Trophoblast cell (in vitro differentiated cells and primary cell): ENCODE data around the gene ATG12.

Experiments used
- DNase-seq, 2 donors: peaks; one replicate each; pipeline ENCODE4 v3.0.0-alpha.2; 2016
- H2AFZ ChIP-seq: 2 replicates; pipeline ENCODE4 v1.6.1; 2013; ENCODE audit warnings: low read length, moderate library complexity, mild to moderate bottlenecking; ENCODE audit not compliant: insufficient read depth, poor library complexity
- H2AK5ac ChIP-seq: 2 replicates; pipeline ENCODE4 v1.6.1; 2013; ENCODE audit warnings: mild to moderate bottlenecking, low read length
- H2BK120ac ChIP-seq: 2 replicates; pipeline ENCODE4 v1.6.1; 2013; ENCODE audit warnings: low read length, mild to moderate bottlenecking, moderate library complexity; ENCODE audit not compliant: insufficient read depth, poor library complexity
- H2BK12ac ChIP-seq: 2 replicates; pipeline ENCODE4 v1.6.1; 2013; ENCODE audit warnings: mild to moderate bottlenecking, low read length, moderate library complexity
- H2BK5ac ChIP-seq: 2 replicates; pipeline ENCODE4 v1.6.1; 2013; ENCODE audit warnings: low read length, low read depth, moderate library complexity, mild to moderate bottlenecking; ENCODE audit not compliant: poor library complexity
- H3K14ac ChIP-seq: 2 replicates; pipeline ENCODE4 v1.6.1; 2013; ENCODE audit warnings: mild to moderate bottlenecking, low read length
- H3K18ac ChIP-seq: 2 replicates; pipeline ENCODE4 v1.6.1; 2013; ENCODE audit warnings: mild to moderate bottlenecking, low read length
- H3K23ac ChIP-seq: 2 replicates; pipeline ENCODE4 v1.6.1; 2013; ENCODE audit warnings: low read length
- H3K27ac ChIP-seq: 2 replicates; pipeline ENCODE4 v1.5.1; 2013; ENCODE audit warnings: low read depth, mild to moderate bottlenecking, inconsistent platforms, low read length, moderate library complexity
- H3K27me3 ChIP-seq: 2 replicates; pipeline ENCODE4 v1.6.1; 2013; ENCODE audit warnings: inconsistent platforms, mild to moderate bottlenecking, low read length, moderate library complexity; ENCODE audit not compliant: insufficient read depth
- H3K36me3 ChIP-seq, 2 experiments: 1 replicate in 1 of 2; 2 replicates in 1 of 2; pipeline ENCODE4 v1.6.1; 2013; ENCODE audit warnings: low read length in 2 of 2, mild to moderate bottlenecking in 2 of 2, moderate library complexity in 1 of 2; ENCODE audit not compliant: insufficient read depth in 2 of 2, control insufficient read depth in 1 of 2
- H3K4ac ChIP-seq: 2 replicates; pipeline ENCODE4 v1.6.1; 2013; ENCODE audit warnings: low read depth, mild to moderate bottlenecking, low read length, moderate library complexity
- H3K4me1 ChIP-seq, 2 experiments: 1 replicate in 1 of 2; 2 replicates in 1 of 2; pipeline ENCODE4 v1.6.1; 2013; ENCODE audit warnings: low read length in 2 of 2, mild to moderate bottlenecking in 2 of 2, moderate library complexity in 1 of 2; ENCODE audit not compliant: insufficient read depth in 2 of 2, control insufficient read depth in 1 of 2
- H3K4me2 ChIP-seq: 2 replicates; pipeline ENCODE4 v1.6.1; 2013; ENCODE audit warnings: inconsistent platforms, mild to moderate bottlenecking, low read length, moderate library complexity
- H3K4me3 ChIP-seq: 2 replicates; pipeline ENCODE4 v1.5.1; 2013; ENCODE audit warnings: mild to moderate bottlenecking, low read depth, low read length, inconsistent platforms
- H3K79me1 ChIP-seq: one replicate; pipeline ENCODE4 v1.6.1; 2013; ENCODE audit warnings: low read length
- H3K79me2 ChIP-seq: 2 replicates; pipeline ENCODE4 v1.6.1; 2013; ENCODE audit warnings: low read length, mild to moderate bottlenecking; ENCODE audit not compliant: control insufficient read depth, insufficient read depth, poor library complexity
- H3K9ac ChIP-seq: 2 replicates; pipeline ENCODE4 v1.6.1; 2013; ENCODE audit warnings: mild to moderate bottlenecking, low read length
- H3K9me3 ChIP-seq: 2 replicates; pipeline ENCODE4 v1.6.1; 2013; ENCODE audit warnings: low read depth, mild to moderate bottlenecking, control low read depth, inconsistent platforms, low read length; ENCODE audit not compliant: insufficient read depth
- H4K12ac ChIP-seq: 2 replicates; pipeline ENCODE4 v1.6.1; 2013; ENCODE audit warnings: low read depth, mild to moderate bottlenecking, low read length, moderate library complexity
- H4K8ac ChIP-seq: 2 replicates; pipeline ENCODE4 v1.6.1; 2013; ENCODE audit warnings: low read depth, mild to moderate bottlenecking, low read length, moderate library complexity
- H4K91ac ChIP-seq: one replicate; pipeline ENCODE4 v1.6.1; 2013; ENCODE audit warnings: low read depth, mild to moderate bottlenecking, low read length, moderate library complexity
- WGBS: extraction: QIAGEN DNeasy Blood & Tissue Kit; methylation state at CpG from one replicate; pipeline ENCODE4 v1.1.7; 2013; ENCODE audit warnings: missing lambda C conversion rate; ENCODE audit not compliant: insufficient read length, insufficient coverage; ENCODE audit errors: extremely low coverage; 5-methylcytosine and 5-hydroxymethylcytosine counted together

Gene ATG12

DNA sequence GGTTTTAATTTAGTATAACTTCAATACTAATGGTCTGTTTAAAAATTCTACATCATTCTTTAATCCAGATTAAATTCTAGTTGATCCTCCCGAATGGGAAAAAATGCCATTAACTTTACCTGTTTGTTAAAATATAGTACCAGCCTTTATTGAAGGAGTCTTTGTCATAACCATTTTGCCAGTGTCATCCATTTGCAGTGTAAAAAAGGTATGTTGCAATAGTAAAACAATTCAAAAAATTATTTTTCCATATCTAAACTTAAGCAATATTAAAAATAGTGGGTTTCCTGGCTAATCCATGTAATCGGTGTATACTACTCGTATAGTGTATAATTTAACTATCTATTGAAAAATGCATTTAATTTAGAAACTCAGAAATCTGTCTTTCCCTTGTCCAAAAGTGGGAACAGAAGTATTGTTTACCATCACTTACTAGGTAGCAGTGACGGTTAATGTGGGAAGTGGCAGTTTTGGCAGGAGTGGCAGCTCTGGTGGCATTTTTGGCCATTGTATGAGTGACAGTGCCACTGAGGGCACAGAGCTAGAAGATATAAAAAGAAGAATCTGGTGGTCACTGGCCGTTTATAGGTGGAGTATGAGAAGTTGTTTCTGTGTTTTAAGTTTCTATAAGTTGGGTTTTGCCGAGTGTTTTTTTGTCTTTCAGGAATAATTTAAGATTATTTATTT lies 2.2 kb upstream of the ATG12 start:
- H3K18ac ChIP-seq, result no peak overlapping the region
- H2BK120ac ChIP-seq, result no peak overlapping the region
- H3K4me2 ChIP-seq, result no peak overlapping the region
- no peak overlapping the region for H2BK5ac ChIP-seq
- no peak overlapping the region for H3K4me3 ChIP-seq
- H4K8ac ChIP-seq, result no peak overlapping the region
- H3K79me1 ChIP-seq, result peaks cover 11% of the 10 kb centered on the region
- no peak overlapping the region for H3K27ac ChIP-seq
- H2BK12ac ChIP-seq, result no peak overlapping the region
- no peaks in the 10 kb centered on the region for H3K9me3 ChIP-seq
- H3K27me3 ChIP-seq, result no peaks in the 10 kb centered on the region
- H3K23ac ChIP-seq, result no peak overlapping the region
- H2AK5ac ChIP-seq, result no peak overlapping the region
- no peak overlapping the region for H3K4ac ChIP-seq
- no peak overlapping the region for H2AFZ ChIP-seq
- H3K79me2 ChIP-seq, result peaks cover 9% of the 10 kb centered on the region
- H4K12ac ChIP-seq, result no peak overlapping the region
- H3K4me1 ChIP-seq, result peaks cover 4 to 7% of the 10 kb centered on the region in 2 experiments
- no peak overlapping the region for H3K14ac ChIP-seq
- WGBS, result no CpG with 5 or more reads among the region's 6 CpGs
- no peak overlapping the region for H4K91ac ChIP-seq
- peak in 1 of 2 donors; percentile 25 for DNase-seq
- H3K9ac ChIP-seq, result no peak overlapping the region
- peaks cover 0 to 3% of the 10 kb centered on the region in 2 experiments for H3K36me3 ChIP-seq

DNA sequence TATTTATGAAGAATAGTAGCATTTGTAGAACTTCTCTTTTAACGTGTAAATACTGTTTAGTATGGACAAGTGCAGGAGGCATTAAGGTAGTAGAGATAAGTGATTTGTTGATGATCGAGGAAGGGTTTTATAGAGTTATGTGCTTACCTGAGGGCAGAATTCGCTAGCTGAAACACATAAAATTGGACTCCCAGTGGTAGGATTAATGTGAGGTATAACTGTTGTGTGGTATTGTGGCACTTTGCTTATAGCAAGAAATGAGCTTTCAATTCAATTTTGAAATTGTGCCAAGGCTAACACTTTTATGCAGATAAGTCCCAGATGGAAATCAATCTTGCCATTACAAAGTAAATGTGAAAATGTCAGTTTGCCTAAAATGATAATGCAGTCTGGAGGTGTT lies 1.6 kb upstream of the ATG12 start:
- no peak overlapping the region for H2BK5ac ChIP-seq
- H3K79me1 ChIP-seq, result peaks cover 11% of the 10 kb centered on the region
- no peak overlapping the region for H3K4me3 ChIP-seq
- H3K9me3 ChIP-seq, result no peaks in the 10 kb centered on the region
- H3K4ac ChIP-seq, result peak overlapping the region; percentile 49
- no peak overlapping the region for H4K91ac ChIP-seq
- H4K12ac ChIP-seq, result no peak overlapping the region
- H3K4me1 ChIP-seq, result peaks cover 4 to 7% of the 10 kb centered on the region in 2 experiments
- H3K4me2 ChIP-seq, result peak overlapping the region; percentile 67
- H2AK5ac ChIP-seq, result no peak overlapping the region
- DNase-seq, result no peak
- H2AFZ ChIP-seq, result no peak overlapping the region
- no peak overlapping the region for H2BK120ac ChIP-seq
- peaks cover 9% of the 10 kb centered on the region for H3K79me2 ChIP-seq
- 100% methylated on average over 1 of the region's 3 CpGs for WGBS
- no peak overlapping the region for H3K9ac ChIP-seq
- H4K8ac ChIP-seq, result no peak overlapping the region
- H3K14ac ChIP-seq, result no peak overlapping the region
- H3K23ac ChIP-seq, result no peak overlapping the region
- no peaks in the 10 kb centered on the region for H3K27me3 ChIP-seq
- H3K36me3 ChIP-seq, result peaks cover 0 to 3% of the 10 kb centered on the region in 2 experiments
- H3K27ac ChIP-seq, result no peak overlapping the region
- no peak overlapping the region for H3K18ac ChIP-seq
- H2BK12ac ChIP-seq, result no peak overlapping the region

- H3K79me2 ChIP-seq, result peaks cover 9% of the 10 kb centered on the region
- H3K79me1 ChIP-seq, result peaks cover 11% of the 10 kb centered on the region
- H3K23ac ChIP-seq, result no peak overlapping the region
- H3K4ac ChIP-seq, result peak overlapping the region; percentile 25
- H2AK5ac ChIP-seq, result no peak overlapping the region
- no peak overlapping the region for H2BK12ac ChIP-seq
- peak overlapping the region; percentile 51 for H3K27ac ChIP-seq
- peak overlapping the region; percentile 82 for H2AFZ ChIP-seq
- peak overlapping the region; percentile 78 for H4K8ac ChIP-seq
- H3K4me1 ChIP-seq, result peaks cover 4 to 7% of the 10 kb centered on the region in 2 experiments
- peak overlapping the region; percentile 86 for H4K91ac ChIP-seq
- H3K4me3 ChIP-seq, result peak overlapping the region; percentile 94
- peak overlapping the region; percentile 84 for H4K12ac ChIP-seq
- peak in 1 of 2 donors; percentile 54 for DNase-seq
- peak overlapping the region; percentile 90 for H3K18ac ChIP-seq
- H3K27me3 ChIP-seq, result no peaks in the 10 kb centered on the region
- peak overlapping the region; percentile 73 for H3K9ac ChIP-seq
- H2BK5ac ChIP-seq, result peak overlapping the region; percentile 76
- peak overlapping the region; percentile 67 for H3K4me2 ChIP-seq
- no CpG with 5 or more reads among the region's 68 CpGs for WGBS
- H2BK120ac ChIP-seq, result peak overlapping the region; percentile 54
- H3K9me3 ChIP-seq, result no peaks in the 10 kb centered on the region
- H3K36me3 ChIP-seq, result peaks cover 0 to 3% of the 10 kb centered on the region in 2 experiments
- peak overlapping the region; percentile 74 for H3K14ac ChIP-seq
These were observed 947 bp upstream of the ATG12 start for GRCh38 chr5:115842089-115842935.

GRCh38 chr5:115840873-115841272 lies 492 bp downstream of the ATG12 start:
- Histone ChIP-seq H2AFZ (no peak overlapping the region), H2AK5ac (no peak overlapping the region), H3K14ac (no peak overlapping the region), H2BK120ac (no peak overlapping the region), H4K8ac (no peak overlapping the region), H3K9me3 (no peaks in the 10 kb centered on the region), H3K23ac (no peak overlapping the region), H3K18ac (no peak overlapping the region), H4K91ac (no peak overlapping the region), H3K4ac (peak overlapping the region; percentile 50), H4K12ac (no peak overlapping the region), H3K9ac (peak overlapping the region; percentile 90), H2BK5ac (no peak overlapping the region), H3K27ac (peak overlapping the region; percentile 81), H3K4me3 (peak overlapping the region; percentile 94), H3K36me3 (peaks cover 5 to 6% of the 10 kb centered on the region in 2 experiments), H3K4me1 (peaks cover 4 to 7% of the 10 kb centered on the region in 2 experiments), H3K79me1 (peaks cover 11% of the 10 kb centered on the region), H3K4me2 (peak overlapping the region; percentile 67), H3K79me2 (peaks cover 9% of the 10 kb centered on the region), H3K27me3 (no peaks in the 10 kb centered on the region), H2BK12ac (no peak overlapping the region)
- no peak for DNase-seq
- whole genome bisulfite sequencing, result no CpG with 5 or more reads among the region's 5 CpGs
